Smooth muscle cell (in vitro differentiated cells): ENCODE results near the gene CTSW. TPM values are rescaled to one million over a fixed set of nuclear protein-coding genes. Genes with fewer than 3 reads are reported as not detected.
A peak's percentile ranks its signal among the peaks of the same experiment; 100 is the strongest.

Experiments
- DNase-seq: peaks from one replicate; lab custom pipeline; 2025; ENCODE audit not compliant: unreplicated experiment; lab: John Stamatoyannopoulos, UW
- H2AFZ ChIP-seq: fragments of 200-600 bp; sonication (generic); 2 replicates; pipeline ENCODE4 v1.6.0; 2016; ENCODE audit warnings: antibody characterized with exemption, low read depth, mild to moderate bottlenecking
- H3F3A ChIP-seq: fragments of 200-600 bp; sonication (generic); 2 replicates; pipeline ENCODE4 v1.6.0; 2017; ENCODE audit warnings: antibody characterized with exemption, low read depth
- H3K27ac ChIP-seq: fragments of 200-600 bp; sonication (generic); 2 replicates; pipeline ENCODE4 v1.5.1; 2016; ENCODE audit warnings: low read depth, mild to moderate bottlenecking
- H3K27me3 ChIP-seq: fragments of 200-600 bp; sonication (generic); 2 replicates; pipeline ENCODE4 v1.6.1; 2016; ENCODE audit warnings: low read depth, mild to moderate bottlenecking
- H3K36me3 ChIP-seq: fragments of 200-600 bp; sonication (generic); 2 replicates; pipeline ENCODE4 v1.5.1; 2016; ENCODE audit warnings: low read depth
- H3K4me1 ChIP-seq: fragments of 200-600 bp; sonication (generic); 2 replicates; pipeline ENCODE4 v1.5.1; 2016; ENCODE audit warnings: low read depth
- H3K4me2 ChIP-seq: fragments of 200-600 bp; sonication (generic); 2 replicates; pipeline ENCODE4 v1.6.0; 2016; ENCODE audit warnings: mild to moderate bottlenecking
- H3K4me3 ChIP-seq: fragments of 200-600 bp; sonication (generic); 2 replicates; pipeline ENCODE4 v1.5.1; 2016; ENCODE audit warnings: mild to moderate bottlenecking
- H3K79me2 ChIP-seq: fragments of 200-600 bp; sonication (generic); 2 replicates; pipeline ENCODE4 v1.6.0; 2016; ENCODE audit warnings: low read depth, mild to moderate bottlenecking
- H3K9ac ChIP-seq: fragments of 200-600 bp; sonication (generic); 2 replicates; pipeline ENCODE4 v1.6.0; 2016; ENCODE audit warnings: low read depth
- H3K9me3 ChIP-seq: fragments of 200-600 bp; sonication (generic); replicated peaks from 2 replicates; pipeline ENCODE4 v1.5.1; 2016; ENCODE audit warnings: low read depth
- H4K20me1 ChIP-seq: fragments of 200-600 bp; sonication (generic); 2 replicates; pipeline ENCODE4 v1.6.0; 2016; ENCODE audit warnings: low read depth
- CTCF ChIP-seq: fragments of 200-600 bp; sonication (generic); IDR thresholded peaks from 2 replicates; pipeline ENCODE4 v1.5.1; 2017; ENCODE audit warnings: borderline replicate concordance, mild to moderate bottlenecking, antibody characterized with exemption; ENCODE audit not compliant: insufficient read depth, poor library complexity, severe bottlenecking
- WGBS: methylation state at CpG from one replicate; pipeline ENCODE4 v1.1.7; 2016; ENCODE audit warnings: low lambda C conversion rate; 5-methylcytosine and 5-hydroxymethylcytosine counted together
- polyA plus RNA-seq: library from polyadenylated mRNA; unstranded; fragments of >200 nt; fragmentation: Nextera tagmentation; extraction: Ambion mirVana; gene quantifications from 2 replicates; pipeline ENCODE4 v1.2.1, GENCODE V29; 2016
- total RNA-seq: library from RNA; depleted of rRNA; stranded (reverse); fragments of >200 nt; gene quantifications from 2 replicates; pipeline ENCODE4 v1.2.3, GENCODE V29; 2014

CTSW gene
- total and polyA plus RNA-seq, 2 experiments from 2014 or later, result not detected

GRCh38 chr11:65884716-65885092 lies 5.1 kb downstream of the CTSW start:
- Histone ChIP-seq H2AFZ (no peak overlapping the region), H3K36me3 (no peaks in the 10 kb centered on the region), H3K4me2 (no peak overlapping the region), H3K27ac (no peak overlapping the region), H3K9ac (no peak overlapping the region), H3K4me1 (peaks cover 11% of the 10 kb centered on the region), H3F3A (peaks cover 12% of the 10 kb centered on the region), H4K20me1 (peaks cover 5% of the 10 kb centered on the region), H3K4me3 (no peak overlapping the region), H3K79me2 (peaks cover 17% of the 10 kb centered on the region), H3K27me3 (no peaks in the 10 kb centered on the region), H3K9me3 (no peaks in the 10 kb centered on the region)
- peak; percentile 40 for DNase-seq
- TF ChIP-seq CTCF, result peak; percentile 96
- WGBS, result 29% methylated on average over 9 of the region's 9 CpGs

DNA sequence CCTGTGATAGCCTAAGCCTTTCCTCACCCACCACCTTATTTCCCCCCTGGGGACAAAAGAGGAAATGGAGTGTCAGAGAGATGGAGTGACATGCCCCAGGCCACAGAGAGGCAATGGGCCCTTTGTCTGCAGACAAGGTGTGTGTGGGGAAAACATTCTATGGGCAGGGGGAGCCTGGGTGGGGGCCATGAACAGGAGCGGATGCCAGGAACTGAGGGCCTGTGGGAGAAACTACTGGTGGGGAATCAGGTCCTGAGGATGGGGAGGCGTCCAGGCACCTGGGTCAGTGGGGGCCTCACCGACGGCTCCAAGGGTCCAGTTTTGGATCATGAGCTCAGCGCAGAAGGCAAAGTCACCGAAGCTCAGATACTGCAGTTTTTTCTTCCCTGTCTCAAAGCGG lies 5.6 kb downstream of the CTSW start:
- Histone ChIP-seq H3K9me3 (no peaks in the 10 kb centered on the region), H3K36me3 (no peaks in the 10 kb centered on the region), H3K27ac (no peak overlapping the region), H3K4me2 (no peak overlapping the region), H3K9ac (no peak overlapping the region), H4K20me1 (peaks cover 5% of the 10 kb centered on the region), H2AFZ (no peak overlapping the region), H3F3A (peaks cover 16% of the 10 kb centered on the region), H3K4me3 (no peak overlapping the region), H3K79me2 (peaks cover 17% of the 10 kb centered on the region), H3K4me1 (peaks cover 16% of the 10 kb centered on the region), H3K27me3 (no peaks in the 10 kb centered on the region)
- DNase-seq, result no peak
- WGBS, result 98% methylated on average over 7 of the region's 7 CpGs
- TF ChIP-seq CTCF, result no peak

DNA sequence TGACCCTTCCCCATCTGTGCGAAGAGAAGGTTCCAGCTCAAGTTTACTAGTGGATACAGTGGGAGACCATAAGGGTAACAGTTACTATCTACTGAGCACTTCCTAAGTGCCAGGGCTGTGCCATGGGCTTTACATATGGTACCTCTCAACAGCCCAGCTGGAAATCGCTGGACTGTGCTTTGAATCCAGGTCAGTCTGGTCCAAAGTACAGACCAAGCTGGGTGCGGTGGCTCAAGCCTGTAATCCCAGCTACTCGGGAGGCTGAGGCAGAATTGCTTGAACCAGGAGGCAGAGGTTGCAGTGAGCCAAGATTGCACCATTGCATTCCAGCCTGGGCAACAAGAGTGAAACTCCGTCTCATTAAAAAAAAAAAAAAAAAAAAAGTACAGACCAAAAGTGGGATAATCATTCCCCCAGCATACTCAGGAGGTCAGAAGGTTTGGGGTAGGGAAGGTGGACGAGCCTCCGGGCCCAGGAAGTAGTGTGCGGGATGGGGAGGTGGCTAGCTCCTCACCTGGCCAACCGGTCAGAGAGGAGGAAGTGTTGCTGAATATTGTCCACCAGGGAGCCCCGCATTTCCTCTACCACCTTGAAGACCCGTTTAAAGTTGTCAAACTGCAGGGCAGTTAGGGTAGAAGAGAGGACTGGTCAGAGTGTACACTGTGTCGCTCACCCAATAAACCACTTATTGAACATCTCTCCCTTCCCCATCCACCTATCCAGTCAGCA lies 6.3 kb downstream of the CTSW start:
- 95% methylated on average over 12 of the region's 12 CpGs for WGBS
- Histone ChIP-seq H3K36me3 (no peaks in the 10 kb centered on the region), H3K79me2 (peaks cover 17% of the 10 kb centered on the region), H3F3A (peaks cover 16% of the 10 kb centered on the region), H3K9ac (no peak overlapping the region), H3K27ac (no peak overlapping the region), H3K4me2 (no peak overlapping the region), H2AFZ (no peak overlapping the region), H3K9me3 (no peaks in the 10 kb centered on the region), H3K4me3 (no peak overlapping the region), H3K27me3 (no peaks in the 10 kb centered on the region), H3K4me1 (peaks cover 16% of the 10 kb centered on the region), H4K20me1 (peaks cover 9% of the 10 kb centered on the region)
- TF ChIP-seq CTCF, result no peak
- DNase-seq, result no peak
